ENCODE data around the gene ANKRD33B.

GRCh38 chr5:10654566-10654965, 90.7 kb downstream of the ANKRD33B start:
- TF ChIP-seq CTCF (IDR thresholded peaks at IDR 0.05 in 2 of 3, conservative IDR thresholded peaks at IDR 0.05 in 1 of 3; ENCODE audit: borderline replicate concordance in 1 of 3, insufficient read depth in 1 of 3, low read depth in 2 of 3, low read length in 2 of 3) = no peak
- TF ChIP-seq POLR2AphosphoS5 (IDR thresholded peaks at IDR 0.05; ENCODE audit: low read depth, low read length) = no peak
- no peak for TF ChIP-seq SRF (IDR thresholded peaks at IDR 0.05; ENCODE audit: low read depth)
- TF ChIP-seq POLR2A (IDR thresholded peaks at IDR 0.05; ENCODE audit: borderline replicate concordance, extremely low read depth, insufficient read depth, insufficient read length) = no peak
- TF ChIP-seq EZH2 (IDR thresholded peaks at IDR 0.05) = no peak
- no peak for TF ChIP-seq RAD21 (IDR thresholded peaks at IDR 0.05; ENCODE audit: low read depth)

All from HCT116 (cell line).